ENCODE data around the gene GUCY1A2. TPM values are rescaled to one million over a fixed set of nuclear protein-coding genes. Genes with fewer than 3 reads are reported as not detected.

GUCY1A2 gene
- total RNA-seq, 4 donors from 2014 or later, result 22.6 to 147 (median 71.3) TPM

GRCh38 chr11:106950067-106950491 is 68.2 kb downstream of the GUCY1A2 start:
- TF ChIP-seq CTCF (IDR thresholded peaks at IDR 0.05), result no peak
- no peak for TF ChIP-seq POLR2A (IDR thresholded peaks at IDR 0.05)
- no peaks in the 10 kb centered on the region for H3K9me3 ChIP-seq
- intact Hi-C loops (cut with DNase I; ENCODE audit: low total_unique reads), result no loop called here
- no peaks in the 10 kb centered on the region for H3K36me3 ChIP-seq
- H3K4me1 ChIP-seq, result no peaks in the 10 kb centered on the region
- H3K4me3 ChIP-seq, result no peak overlapping the region
- H3K27me3 ChIP-seq, result no peaks in the 10 kb centered on the region
- peak overlapping the region; percentile 7 to 25 for H3K27ac ChIP-seq
- DNase-seq, result no peak

GRCh38 chr11:106943089-106943488 is 75.2 kb downstream of the GUCY1A2 start:
- no peak for DNase-seq
- intact Hi-C loops (cut with DNase I; ENCODE audit: low total_unique reads), result no loop called here
- no peaks in the 10 kb centered on the region for H3K27me3 ChIP-seq
- H3K4me1 ChIP-seq, result no peaks in the 10 kb centered on the region
- no peak overlapping the region for H3K27ac ChIP-seq
- no peaks in the 10 kb centered on the region for H3K9me3 ChIP-seq
- no peaks in the 10 kb centered on the region for H3K36me3 ChIP-seq
- H3K4me3 ChIP-seq, result no peak overlapping the region
- TF ChIP-seq CTCF (IDR thresholded peaks at IDR 0.05) (no peak), POLR2A (IDR thresholded peaks at IDR 0.05) (no peak)

- no peak overlapping the region for H3K27ac ChIP-seq
- no peaks in the 10 kb centered on the region for H3K4me1 ChIP-seq
- H3K9me3 ChIP-seq, result no peaks in the 10 kb centered on the region
- DNase-seq, result no peak
- TF ChIP-seq POLR2A (IDR thresholded peaks at IDR 0.05) (no peak), CTCF (IDR thresholded peaks at IDR 0.05) (no peak)
- no peak overlapping the region for H3K4me3 ChIP-seq
- intact Hi-C loops (cut with DNase I; ENCODE audit: low total_unique reads), result no loop called here
- no peaks in the 10 kb centered on the region for H3K36me3 ChIP-seq
- no peaks in the 10 kb centered on the region for H3K27me3 ChIP-seq
Measured at GRCh38 chr11:106939157-106939556, 79.1 kb downstream of the GUCY1A2 start.

- DNase-seq, result no peak
- H3K36me3 ChIP-seq, result no peaks in the 10 kb centered on the region
- no peak overlapping the region for H3K27ac ChIP-seq
- no peaks in the 10 kb centered on the region for H3K27me3 ChIP-seq
- intact Hi-C loops (cut with DNase I; ENCODE audit: low total_unique reads), result no loop called here
- no peaks in the 10 kb centered on the region for H3K4me1 ChIP-seq
- TF ChIP-seq POLR2A (IDR thresholded peaks at IDR 0.05) (no peak), CTCF (IDR thresholded peaks at IDR 0.05) (no peak)
- no peaks in the 10 kb centered on the region for H3K9me3 ChIP-seq
- H3K4me3 ChIP-seq, result no peak overlapping the region
Measured at GRCh38 chr11:106937111-106937510, 81.2 kb downstream of the GUCY1A2 start.

GRCh38 chr11:106925245-106925644 is 93.0 kb downstream of the GUCY1A2 start:
- no peak overlapping the region for H3K4me3 ChIP-seq
- no peaks in the 10 kb centered on the region for H3K9me3 ChIP-seq
- intact Hi-C loops (cut with DNase I; ENCODE audit: low total_unique reads), result no loop called here

More at GRCh38 chr11:106925245-106925644, 93.0 kb downstream of the GUCY1A2 start:
- Histone ChIP-seq H3K4me1 (peaks cover 0 to 5% of the 10 kb centered on the region in 2 donors), H3K27ac (no peak overlapping the region), H3K27me3 (no peaks in the 10 kb centered on the region), H3K36me3 (no peaks in the 10 kb centered on the region)
- TF ChIP-seq POLR2A (IDR thresholded peaks at IDR 0.05) (no peak), CTCF (IDR thresholded peaks at IDR 0.05) (no peak)
- DNase-seq, result no peak

All from uterus (tissue), 4 donors.